GM12873 (cell line): Measurements from ENCODE around the gene PEX10.

Experiments
- CTCF ChIP-seq: IDR thresholded peaks from 2 replicates; pipeline ENCODE4 v1.5.1; 2012; ENCODE audit warnings: low read depth, mild to moderate bottlenecking, moderate library complexity, low read length, control low read depth; ENCODE audit not compliant: insufficient read depth; ENCODE audit errors: missing control alignments

PEX10 gene

GRCh38 chr1:2378956-2379732 lies 33.2 kb downstream of the PEX10 start:
- TF ChIP-seq CTCF: no peak

GRCh38 chr1:2378441-2378851 lies 33.9 kb downstream of the PEX10 start:
- no peak for TF ChIP-seq CTCF

DNA sequence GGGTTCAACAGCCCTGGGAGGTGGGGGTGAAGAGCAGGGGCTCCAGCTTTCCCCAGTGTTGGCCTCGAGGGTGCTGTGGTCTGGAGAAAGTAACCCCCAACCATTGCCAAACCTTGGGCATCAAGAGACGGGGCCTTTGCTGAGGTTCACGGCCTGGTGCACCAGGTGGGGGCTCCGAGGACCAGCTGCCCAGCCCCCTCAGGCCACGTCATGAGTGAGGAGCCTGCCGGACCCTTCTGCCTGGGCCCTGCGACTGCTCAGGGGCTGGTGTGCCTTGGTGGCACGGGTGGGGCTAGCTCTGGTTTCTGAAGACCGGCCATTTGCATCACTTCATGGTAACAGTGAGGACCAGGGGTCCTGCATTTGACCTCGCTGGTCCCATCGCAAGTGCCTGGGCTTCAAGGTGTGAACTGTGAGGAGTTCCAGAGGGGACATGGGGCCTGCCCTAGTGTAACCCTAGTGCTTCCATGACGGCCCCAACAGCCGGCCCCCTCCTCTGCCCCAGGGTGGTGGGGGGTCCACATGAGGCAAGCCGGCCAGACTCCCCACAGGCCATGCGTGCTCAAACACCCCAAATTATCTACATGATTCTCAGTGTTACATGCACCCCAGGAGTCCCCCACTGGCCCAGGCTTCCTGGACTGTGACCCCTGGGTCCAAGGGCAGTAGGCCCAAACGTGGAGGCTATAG lies 34.5 kb downstream of the PEX10 start:
- TF ChIP-seq CTCF: no peak

DNA sequence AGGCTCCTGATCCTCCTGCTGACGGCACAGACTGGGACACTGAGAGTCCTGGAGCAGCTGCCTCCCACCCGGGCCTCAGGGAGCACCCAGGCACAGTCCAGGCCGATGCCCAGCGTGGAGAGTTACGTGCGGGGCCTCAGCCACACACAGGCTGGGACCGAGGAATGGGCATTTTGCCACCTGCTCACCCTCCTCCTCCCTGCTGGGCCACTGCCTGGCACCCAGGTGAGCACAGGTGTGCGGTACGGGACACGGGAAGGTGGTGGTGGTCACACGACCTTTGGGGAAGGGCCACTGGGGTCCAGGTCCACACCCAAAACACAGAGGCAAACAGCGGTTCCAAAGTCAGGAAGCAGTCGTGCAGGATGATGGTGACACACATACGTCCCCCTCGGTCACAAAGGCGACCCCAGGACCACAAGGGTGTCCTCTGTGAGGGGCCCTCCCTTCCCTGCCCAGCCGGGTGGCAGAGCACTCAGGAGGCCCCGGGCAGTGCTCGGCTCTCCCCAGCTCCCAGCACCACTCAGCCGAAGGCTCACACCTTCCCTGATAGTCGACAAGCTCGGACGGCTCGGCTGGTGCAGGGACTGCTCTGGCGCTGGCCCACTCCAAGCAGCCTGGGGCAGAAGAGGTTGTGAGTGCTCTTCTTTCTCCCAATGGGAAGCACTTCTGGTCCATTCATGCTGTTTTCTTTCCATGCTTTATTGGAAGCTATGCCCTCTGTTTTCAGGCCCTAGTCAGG lies 35.3 kb downstream of the PEX10 start:
- TF ChIP-seq CTCF: no peak

DNA sequence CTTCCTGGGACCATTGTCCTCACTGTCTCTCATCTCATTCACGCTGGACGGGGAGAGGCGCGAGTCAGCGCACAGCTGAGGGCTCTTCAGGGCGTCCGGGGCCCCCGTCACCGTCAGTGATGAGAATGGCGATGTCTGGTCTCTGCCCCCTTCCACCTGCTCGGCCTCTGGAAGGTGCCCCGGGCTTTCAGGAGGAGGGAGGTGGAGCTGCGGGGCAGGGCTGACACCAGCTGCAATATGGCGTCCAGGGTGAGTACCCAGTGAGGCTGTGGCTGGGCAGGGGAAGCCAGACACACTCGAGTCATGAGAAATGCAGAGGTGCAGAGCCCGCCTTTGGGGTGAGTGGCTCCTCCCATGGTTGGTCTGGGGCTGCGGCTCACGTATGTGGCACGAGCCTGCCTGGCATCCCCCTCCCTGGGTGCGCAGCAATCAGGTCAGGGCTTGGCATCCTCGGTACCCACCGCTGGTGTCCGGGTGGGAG lies 36.1 kb downstream of the PEX10 start:
- no peak for TF ChIP-seq CTCF

DNA sequence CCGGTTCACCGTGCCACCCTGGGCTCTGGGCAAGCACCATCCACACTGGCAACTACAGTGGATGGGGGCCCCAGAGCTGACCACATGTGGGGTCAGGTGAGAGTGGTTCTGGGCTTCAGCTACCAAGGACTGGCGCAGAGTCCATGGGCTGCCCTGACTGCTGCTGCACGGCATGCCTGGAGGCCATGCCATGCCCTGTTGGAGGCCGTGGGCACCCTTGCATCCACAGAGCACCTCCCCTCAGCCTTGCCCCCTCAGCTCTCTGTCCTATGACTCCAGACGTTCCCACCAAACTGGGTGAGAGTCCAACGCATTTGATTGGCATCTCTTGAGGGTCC lies 36.5 kb downstream of the PEX10 start:
- no peak for TF ChIP-seq CTCF
